Suprapubic skin (tissue), 4 donors: ENCODE data around the gene TRIM47. TPM values are rescaled to one million over a fixed set of nuclear protein-coding genes. Genes with fewer than 3 reads are reported as not detected.

Experiments used
- DNase-seq, 2 donors: peaks; one replicate each; pipeline ENCODE4 v3.0.0-alpha.2; 2019; ENCODE audit warnings: low spot score in 2 of 2
- H3K27ac ChIP-seq: fragments of 200-600 bp; sonication (generic); one replicate; pipeline ENCODE4 v1.5.1; 2019
- H3K27me3 ChIP-seq: fragments of 200-600 bp; sonication (generic); one replicate; pipeline ENCODE4 v1.5.1; 2019
- H3K36me3 ChIP-seq: fragments of 200-600 bp; sonication (generic); one replicate; pipeline ENCODE4 v1.5.1; 2019
- H3K4me1 ChIP-seq: fragments of 200-600 bp; sonication (generic); one replicate; pipeline ENCODE4 v1.5.1; 2019
- H3K4me3 ChIP-seq: fragments of 200-600 bp; sonication (generic); one replicate; pipeline ENCODE4 v1.5.1; 2019; ENCODE audit warnings: mild to moderate bottlenecking
- H3K9me3 ChIP-seq: fragments of 200-600 bp; sonication (generic); one replicate; pipeline ENCODE4 v1.5.1; 2019
- EP300 ChIP-seq: sonication (generic); formaldehyde crosslinking; IDR thresholded peaks from one replicate; pipeline ENCODE4 v1.6.1; 2017; ENCODE audit warnings: antibody characterized with exemption
- POLR2A ChIP-seq, 2 donors: fragments of 450-650 bp; IDR thresholded peaks; one replicate each; pipeline ENCODE4 v1.6.1; 2017; ENCODE audit warnings: antibody characterized with exemption in 2 of 2, mild to moderate bottlenecking in 2 of 2, moderate library complexity in 2 of 2
- POLR2AphosphoS5 ChIP-seq, 3 donors: sonication (generic); formaldehyde crosslinking; IDR thresholded peaks; one replicate each; pipeline ENCODE4 v1.6.1; 2017; ENCODE audit warnings: antibody characterized with exemption in 3 of 3
- whole genome bisulfite sequencing: methylation state at CpG from one replicate; pipeline ENCODE4 v1.1.5; 2018; 5-methylcytosine and 5-hydroxymethylcytosine counted together
- total RNA-seq, 4 donors: library from RNA; depleted of rRNA; stranded (reverse); fragments of >200 nt; gene quantifications; one replicate each; pipeline ENCODE4 v1.1.0, GENCODE V29; 2016
- TF ChIP-seq, protein P1 (sequence below), 2 donors: fragments of 200-600 bp in 1 of 2; fragments of 450-650 bp in 1 of 2; sonication (generic) in 1 of 2; IDR thresholded peaks; one replicate each; pipeline ENCODE4 v1.5.1; 2016 to 2019; ENCODE audit warnings: antibody characterized with exemption in 2 of 2, mild to moderate bottlenecking in 1 of 2, moderate library complexity in 1 of 2

Gene TRIM47
- total RNA-seq, 4 donors from 2014 or later = 22.8 to 43.1 (median 27.7) TPM

DNA sequence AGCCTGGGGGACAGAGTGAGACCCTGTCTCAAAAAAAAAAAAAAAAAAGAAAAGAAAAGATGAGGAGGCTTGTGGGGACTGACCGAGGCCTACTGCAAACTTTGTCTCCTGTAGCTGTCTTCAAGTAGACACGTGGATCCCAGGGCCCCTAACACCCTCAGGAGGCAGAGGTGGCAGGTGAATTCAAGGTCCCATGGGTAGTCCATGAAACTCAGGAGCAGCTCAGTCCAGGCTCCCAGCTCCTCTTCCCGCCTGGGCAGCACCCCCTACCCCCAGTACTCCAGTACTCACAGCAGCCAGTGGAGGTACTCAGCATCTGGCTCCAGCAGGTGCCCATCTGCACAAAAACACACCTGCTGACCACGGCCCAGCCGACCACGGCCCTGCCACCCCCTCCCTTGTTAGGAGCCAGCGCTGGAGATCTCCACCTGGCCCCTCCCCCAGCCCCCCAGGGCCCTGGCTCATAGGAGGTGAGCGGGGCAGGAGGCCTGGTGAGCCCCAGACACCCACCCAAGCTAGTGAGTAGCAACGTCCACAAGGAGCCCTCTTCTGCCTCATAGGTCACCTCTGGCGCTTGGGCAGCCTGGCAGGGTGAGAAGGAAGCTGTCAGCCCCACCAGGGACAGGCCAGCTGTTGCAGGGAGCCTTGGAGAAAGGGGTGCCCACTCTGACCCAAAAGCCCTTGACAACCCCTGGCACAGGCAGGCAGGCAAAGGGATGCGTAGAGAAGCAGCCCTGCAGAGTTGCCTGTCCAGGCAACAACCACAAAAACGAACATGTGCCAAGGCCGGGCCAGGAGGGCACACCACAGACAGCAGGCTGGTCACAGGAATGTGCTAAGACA, 22.5 kb upstream of the TRIM47 start:
- no peak for DNase-seq
- no peak for TF ChIP-seq EP300
- TF ChIP-seq POLR2AphosphoS5 (IDR thresholded peaks at IDR 0.05) = no peak
- TF ChIP-seq POLR2A (IDR thresholded peaks at IDR 0.05) = no peak
- TF ChIP-seq, protein P1, sequence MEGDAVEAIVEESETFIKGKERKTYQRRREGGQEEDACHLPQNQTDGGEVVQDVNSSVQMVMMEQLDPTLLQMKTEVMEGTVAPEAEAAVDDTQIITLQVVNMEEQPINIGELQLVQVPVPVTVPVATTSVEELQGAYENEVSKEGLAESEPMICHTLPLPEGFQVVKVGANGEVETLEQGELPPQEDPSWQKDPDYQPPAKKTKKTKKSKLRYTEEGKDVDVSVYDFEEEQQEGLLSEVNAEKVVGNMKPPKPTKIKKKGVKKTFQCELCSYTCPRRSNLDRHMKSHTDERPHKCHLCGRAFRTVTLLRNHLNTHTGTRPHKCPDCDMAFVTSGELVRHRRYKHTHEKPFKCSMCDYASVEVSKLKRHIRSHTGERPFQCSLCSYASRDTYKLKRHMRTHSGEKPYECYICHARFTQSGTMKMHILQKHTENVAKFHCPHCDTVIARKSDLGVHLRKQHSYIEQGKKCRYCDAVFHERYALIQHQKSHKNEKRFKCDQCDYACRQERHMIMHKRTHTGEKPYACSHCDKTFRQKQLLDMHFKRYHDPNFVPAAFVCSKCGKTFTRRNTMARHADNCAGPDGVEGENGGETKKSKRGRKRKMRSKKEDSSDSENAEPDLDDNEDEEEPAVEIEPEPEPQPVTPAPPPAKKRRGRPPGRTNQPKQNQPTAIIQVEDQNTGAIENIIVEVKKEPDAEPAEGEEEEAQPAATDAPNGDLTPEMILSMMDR (IDR thresholded peaks at IDR 0.05) = no peak

DNA sequence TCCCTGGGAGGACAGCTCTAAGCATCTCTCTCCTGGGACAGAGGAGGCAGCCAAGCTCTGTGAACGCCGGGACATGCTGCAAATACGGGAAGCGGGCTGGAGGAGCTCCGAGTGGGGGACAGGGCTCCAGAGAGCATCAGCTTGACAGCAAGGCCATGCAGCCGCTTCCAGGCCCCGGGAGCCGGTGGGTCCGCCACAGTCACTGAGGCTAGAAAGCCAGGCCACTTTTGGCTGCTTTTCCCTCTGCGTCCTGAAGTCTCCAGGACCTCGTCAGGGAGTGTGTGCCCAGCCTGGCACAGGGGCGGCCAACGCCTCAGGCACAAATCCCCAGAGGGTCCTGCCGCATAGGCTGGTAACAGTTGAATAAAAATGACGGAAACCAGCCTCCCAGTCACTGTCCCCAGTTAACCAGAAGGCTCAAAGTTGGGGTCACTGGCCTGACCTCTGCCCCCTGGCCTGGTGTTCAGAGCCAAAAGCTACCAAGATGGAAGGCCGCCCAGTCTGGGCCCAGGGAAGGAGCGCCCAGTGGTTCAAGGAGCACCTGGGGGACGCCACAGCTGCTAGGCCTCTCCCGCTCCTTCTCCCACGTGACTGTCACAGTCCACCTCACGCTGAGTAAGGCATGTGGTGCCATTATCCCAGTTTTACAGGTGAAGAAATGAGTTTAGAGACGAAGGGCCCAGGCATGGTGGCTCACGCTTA, 21.5 kb upstream of the TRIM47 start:
- peaks cover 36% of the 10 kb centered on the region for H3K4me1 ChIP-seq
- H3K9me3 ChIP-seq = no peaks in the 10 kb centered on the region
- peaks cover 45% of the 10 kb centered on the region for H3K36me3 ChIP-seq
- no peak overlapping the region for H3K27ac ChIP-seq
- WGBS = 91% methylated on average over 13 of the region's 23 CpGs
- H3K4me3 ChIP-seq = no peak overlapping the region
- DNase-seq = no peak
- no peak for TF ChIP-seq POLR2A (IDR thresholded peaks at IDR 0.05)
- no peak for TF ChIP-seq EP300
- no peak for TF ChIP-seq POLR2AphosphoS5 (IDR thresholded peaks at IDR 0.05)
- TF ChIP-seq, protein P1 (IDR thresholded peaks at IDR 0.05) = no peak
- H3K27me3 ChIP-seq = no peaks in the 10 kb centered on the region

More for the DNA sequence above, 22.5 kb upstream of the TRIM47 start:
- Histone ChIP-seq H3K4me1 (peaks cover 34% of the 10 kb centered on the region), H3K36me3 (peaks cover 45% of the 10 kb centered on the region), H3K27me3 (no peaks in the 10 kb centered on the region), H3K27ac (no peak overlapping the region), H3K4me3 (no peak overlapping the region), H3K9me3 (no peaks in the 10 kb centered on the region)
- WGBS = 78% methylated on average over 10 of the region's 13 CpGs

DNA sequence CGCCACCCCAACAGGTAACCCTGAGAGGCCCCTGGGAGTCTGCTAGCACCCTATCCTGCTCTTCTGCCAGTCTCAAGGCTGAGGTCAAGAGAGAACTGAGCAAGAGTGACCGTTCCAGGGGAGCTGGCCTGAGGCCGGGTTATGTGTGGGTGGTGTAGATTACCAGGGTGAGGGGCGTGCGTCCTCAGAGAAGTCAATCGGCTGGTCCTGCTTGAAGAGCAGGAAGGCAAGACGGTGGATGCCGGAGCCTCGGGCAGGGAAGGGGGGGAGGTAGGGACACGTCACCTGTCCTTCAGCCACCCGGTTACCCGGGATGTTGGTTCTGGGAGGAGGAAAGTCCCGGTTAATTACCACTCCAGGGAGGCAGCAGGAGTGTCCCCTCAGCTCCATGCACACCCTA, 21.0 kb upstream of the TRIM47 start:
- no peaks in the 10 kb centered on the region for H3K27me3 ChIP-seq
- no peak overlapping the region for H3K4me3 ChIP-seq
- no peak overlapping the region for H3K27ac ChIP-seq
- TF ChIP-seq EP300 = no peak
- TF ChIP-seq, protein P1 (IDR thresholded peaks at IDR 0.05) = no peak
- no peak for TF ChIP-seq POLR2A (IDR thresholded peaks at IDR 0.05)
- H3K36me3 ChIP-seq = peaks cover 45% of the 10 kb centered on the region
- no peak for DNase-seq
- 89% methylated on average over 13 of the region's 13 CpGs for WGBS
- no peaks in the 10 kb centered on the region for H3K9me3 ChIP-seq
- peaks cover 41% of the 10 kb centered on the region for H3K4me1 ChIP-seq

DNA sequence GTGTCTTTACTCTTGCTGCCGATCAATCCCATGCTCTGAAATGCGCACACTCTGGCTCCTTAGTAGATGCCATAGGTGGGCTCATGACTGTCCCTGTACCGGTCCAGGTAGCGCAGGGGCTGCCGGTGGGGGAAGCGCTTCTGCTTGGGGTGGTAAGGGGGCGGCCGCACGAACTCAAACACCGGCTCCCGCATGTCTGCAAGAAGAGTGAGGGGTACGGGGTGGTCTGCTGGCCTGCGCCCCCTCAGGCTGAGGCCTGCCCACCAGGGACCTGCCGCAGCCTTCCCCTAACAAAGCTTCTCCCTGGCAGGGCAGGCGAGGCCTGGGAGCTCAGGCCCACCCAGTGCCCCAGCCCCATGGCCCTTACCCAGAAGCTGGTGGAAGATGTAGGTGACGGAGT, 20.4 kb upstream of the TRIM47 start:
- H3K27me3 ChIP-seq = no peaks in the 10 kb centered on the region
- WGBS = 94% methylated on average over 12 of the region's 16 CpGs
- H3K4me1 ChIP-seq = peaks cover 41% of the 10 kb centered on the region
- no peak overlapping the region for H3K27ac ChIP-seq
- no peak for DNase-seq
- peaks cover 45% of the 10 kb centered on the region for H3K36me3 ChIP-seq
- no peaks in the 10 kb centered on the region for H3K9me3 ChIP-seq
- no peak for TF ChIP-seq EP300
- no peak overlapping the region for H3K4me3 ChIP-seq

DNA sequence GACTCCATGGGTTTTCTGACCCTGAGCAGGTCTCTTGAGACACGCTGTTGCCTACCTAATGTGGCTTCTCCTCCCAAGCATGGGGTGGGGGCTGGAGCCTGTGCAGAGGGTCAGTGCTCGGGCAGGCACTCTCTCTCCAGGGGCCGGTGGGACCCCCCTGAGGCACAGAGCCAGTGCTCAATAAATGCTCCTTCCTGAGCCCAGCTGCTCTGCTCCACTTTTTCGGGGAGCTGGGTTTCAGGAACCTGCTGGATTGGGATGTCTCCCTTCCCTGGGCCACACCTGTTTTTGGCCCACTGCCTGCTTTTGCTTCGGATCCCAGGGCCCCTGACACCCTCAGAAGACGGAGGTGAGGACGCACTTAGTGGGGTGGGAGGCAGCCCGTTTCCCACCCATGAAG, 19.7 kb upstream of the TRIM47 start:
- TF ChIP-seq POLR2AphosphoS5 (IDR thresholded peaks at IDR 0.05) (no peak), POLR2A (IDR thresholded peaks at IDR 0.05) (no peak), EP300 (no peak)
- TF ChIP-seq, protein P1 (IDR thresholded peaks at IDR 0.05) = no peak
- H3K4me3 ChIP-seq = no peak overlapping the region
- DNase-seq = no peak
- WGBS = 71% methylated on average over 8 of the region's 8 CpGs
- H3K27ac ChIP-seq = no peak overlapping the region
- peaks cover 43% of the 10 kb centered on the region for H3K4me1 ChIP-seq
- no peaks in the 10 kb centered on the region for H3K27me3 ChIP-seq
- no peaks in the 10 kb centered on the region for H3K9me3 ChIP-seq
- H3K36me3 ChIP-seq = peaks cover 45% of the 10 kb centered on the region
